Brain microvascular endothelial cell (primary cell): Measurements from ENCODE around the gene TBX20.
"Not testable (repeated sequence)": the region's sequence is repeated elsewhere in the genome, so short reads cannot be mapped to it uniquely, and the experiment has no call there.

Source experiments
- DNase-seq: peaks from one replicate; pipeline ENCODE4 v3.0.0-alpha.2; 2020
- H3K27ac ChIP-seq: fragments of 250-450 bp; sonication (Bioruptor Pico); 2 replicates; pipeline ENCODE4 v1.5.1; 2020; ENCODE audit warnings: mild to moderate bottlenecking, moderate library complexity
- H3K27me3 ChIP-seq: fragments of 250-450 bp; sonication (Bioruptor Pico); replicated peaks from 2 replicates; pipeline ENCODE4 v1.5.1; 2020; ENCODE audit warnings: mild to moderate bottlenecking
- H3K36me3 ChIP-seq: fragments of 250-450 bp; sonication (Bioruptor Pico); replicated peaks from 2 replicates; pipeline ENCODE4 v1.5.1; 2020; ENCODE audit warnings: mild to moderate bottlenecking
- H3K4me3 ChIP-seq: 2 replicates; pipeline ENCODE4 v1.5.1; 2011; ENCODE audit warnings: low read depth, mild to moderate bottlenecking, control low read depth, low read length, moderate library complexity
- CTCF ChIP-seq: IDR thresholded peaks from 2 replicates; pipeline ENCODE4 v1.5.1; 2011; ENCODE audit warnings: low read depth, mild to moderate bottlenecking, moderate library complexity, low read length, control low read depth, inconsistent platforms; ENCODE audit errors: missing control alignments
- in situ Hi-C: cut with HindIII; loops from 2 replicates; pipeline ENCODE4 v1.10.0; 2017; ENCODE audit warnings: low sequenced_read_pairs, low pct_ligation_motif_present

The TBX20 gene

GRCh38 chr7:35185908-35186731 is 67.8 kb downstream of the TBX20 start:
- peaks cover 15% of the 10 kb centered on the region for H3K27me3 ChIP-seq
- in situ Hi-C loops = no loop called here

DNA sequence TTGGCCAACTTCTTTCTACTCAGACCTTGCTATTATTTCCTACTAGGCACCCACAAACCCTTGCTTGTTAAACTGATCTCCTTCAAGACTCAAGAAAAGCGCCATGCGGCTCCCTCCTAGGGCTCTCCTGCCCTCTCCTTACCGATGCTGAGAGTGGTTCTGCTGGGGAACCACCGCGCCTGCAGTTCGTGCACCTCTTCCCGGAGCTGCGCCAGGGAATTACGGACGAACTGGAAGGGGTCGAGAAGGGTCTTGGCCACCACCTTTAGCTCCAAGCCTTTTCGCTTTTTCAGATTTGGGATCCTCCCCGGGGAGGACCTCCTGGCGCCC is 68.4 kb downstream of the TBX20 start:
- peak overlapping the region; percentile 54 for H3K4me3 ChIP-seq
- in situ Hi-C loops = not testable (repeated sequence)

More at GRCh38 chr7:35185908-35186731, 67.8 kb downstream of the TBX20 start:
- DNase-seq = peak; percentile 9
- Histone ChIP-seq H3K4me3 (peak overlapping the region; percentile 54), H3K27ac (no peak overlapping the region), H3K36me3 (no peaks in the 10 kb centered on the region)
- peak; percentile 27 for TF ChIP-seq CTCF

DNA sequence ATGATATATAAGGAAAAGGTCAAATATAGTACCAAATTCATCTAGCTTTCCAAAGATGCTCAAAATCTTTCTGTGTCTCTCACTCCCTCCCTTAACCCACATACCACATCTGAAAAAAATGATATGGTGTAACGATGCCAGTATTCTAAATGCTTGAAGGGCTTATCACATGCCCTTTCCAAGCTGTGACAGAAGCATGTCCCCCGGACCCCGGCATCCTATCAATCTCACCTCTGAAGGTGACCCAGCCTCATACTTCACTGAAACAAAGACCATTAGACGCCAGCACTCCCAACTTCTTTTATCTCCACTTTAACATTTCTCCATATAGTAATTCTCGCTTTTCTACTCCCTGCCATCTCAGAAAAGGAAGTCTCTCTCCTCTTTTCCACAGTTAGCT is 68.9 kb downstream of the TBX20 start:
- in situ Hi-C loops, H3K36me3 ChIP-seq, DNase-seq, H3K27ac ChIP-seq, H3K4me3 ChIP-seq: not testable (repeated sequence)
- H3K27me3 ChIP-seq = peaks cover 15% of the 10 kb centered on the region

More for the DNA sequence above, 68.4 kb downstream of the TBX20 start:
- H3K27ac ChIP-seq, H3K36me3 ChIP-seq, DNase-seq: not testable (repeated sequence)
- H3K27me3 ChIP-seq = peaks cover 15% of the 10 kb centered on the region

- H3K27me3 ChIP-seq = peaks cover 15% of the 10 kb centered on the region
- H3K4me3 ChIP-seq, in situ Hi-C loops, DNase-seq, H3K36me3 ChIP-seq, H3K27ac ChIP-seq: not testable (repeated sequence)
These were observed 69.9 kb downstream of the TBX20 start for GRCh38 chr7:35183873-35184503.

DNA sequence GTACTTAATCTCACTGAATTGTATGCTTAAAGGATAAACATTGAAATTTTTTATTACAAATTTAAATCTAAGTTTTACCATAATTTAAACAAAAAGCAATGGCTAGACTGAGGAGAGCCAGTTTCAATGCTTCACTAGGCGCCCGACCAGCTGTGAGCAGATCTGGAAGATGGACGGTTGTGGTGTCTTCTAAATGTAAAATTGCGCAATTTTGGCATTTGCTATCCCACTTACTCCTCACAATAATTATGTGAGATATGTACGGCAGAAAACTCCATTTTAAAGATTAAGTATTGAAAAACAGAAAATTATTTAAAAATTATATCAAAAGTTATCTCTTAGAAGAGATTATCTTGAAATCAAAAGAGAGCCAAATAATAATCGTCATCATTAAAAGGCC is 73.2 kb downstream of the TBX20 start:
- H3K27me3 ChIP-seq, DNase-seq, H3K36me3 ChIP-seq, H3K4me3 ChIP-seq, H3K27ac ChIP-seq, in situ Hi-C loops: not testable (repeated sequence)

DNA sequence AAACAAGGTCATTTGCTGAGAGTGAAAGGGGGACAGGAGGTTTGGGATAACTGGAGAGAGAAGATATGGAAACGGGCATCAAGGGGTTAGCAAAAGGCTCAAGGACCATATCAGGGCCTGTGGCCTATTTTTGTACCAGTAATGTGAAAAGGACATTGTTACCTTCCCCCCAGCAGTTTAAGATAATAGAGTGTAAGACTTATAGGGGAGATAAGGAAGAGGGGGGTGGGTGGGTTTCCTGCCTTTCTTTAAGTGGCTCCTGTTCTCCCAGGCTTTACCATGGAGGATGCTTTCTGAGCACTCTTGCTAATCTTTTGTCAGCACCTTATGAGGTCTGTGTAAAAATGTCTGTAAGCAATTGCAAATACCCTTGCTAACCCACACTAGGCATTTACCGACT is 80.7 kb downstream of the TBX20 start:
- H3K27me3 ChIP-seq, DNase-seq, H3K4me3 ChIP-seq, in situ Hi-C loops, H3K36me3 ChIP-seq, H3K27ac ChIP-seq: not testable (repeated sequence)

GRCh38 chr7:35172131-35172530 is 81.8 kb downstream of the TBX20 start:
- H3K36me3 ChIP-seq, H3K4me3 ChIP-seq, in situ Hi-C loops, DNase-seq, H3K27ac ChIP-seq, H3K27me3 ChIP-seq: not testable (repeated sequence)

- H3K36me3 ChIP-seq, DNase-seq, H3K27ac ChIP-seq, H3K27me3 ChIP-seq, H3K4me3 ChIP-seq, in situ Hi-C loops: not testable (repeated sequence)
These were observed 86.2 kb downstream of the TBX20 start for GRCh38 chr7:35167658-35168057.

DNA sequence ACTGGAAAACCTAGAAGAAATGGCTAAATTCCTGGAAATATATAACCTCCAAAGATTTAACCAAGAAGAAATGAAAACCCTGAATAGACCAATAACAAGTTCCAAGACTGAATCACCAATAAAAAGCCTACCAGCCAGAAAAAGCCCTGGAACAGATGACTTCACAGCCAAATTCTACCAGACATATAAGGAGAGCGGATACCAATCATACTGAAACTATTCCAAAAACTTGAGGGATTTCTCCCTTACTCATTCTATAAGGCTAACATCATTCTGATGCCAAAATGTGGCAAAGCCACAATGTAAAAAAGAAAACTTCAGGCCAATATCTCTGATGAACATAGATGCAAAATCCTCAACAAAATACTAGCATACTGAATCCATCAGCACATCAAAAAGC is 86.7 kb downstream of the TBX20 start:
- H3K27ac ChIP-seq, H3K36me3 ChIP-seq, H3K4me3 ChIP-seq, H3K27me3 ChIP-seq, in situ Hi-C loops: not testable (repeated sequence)
- DNase-seq = peak; percentile 47

DNA sequence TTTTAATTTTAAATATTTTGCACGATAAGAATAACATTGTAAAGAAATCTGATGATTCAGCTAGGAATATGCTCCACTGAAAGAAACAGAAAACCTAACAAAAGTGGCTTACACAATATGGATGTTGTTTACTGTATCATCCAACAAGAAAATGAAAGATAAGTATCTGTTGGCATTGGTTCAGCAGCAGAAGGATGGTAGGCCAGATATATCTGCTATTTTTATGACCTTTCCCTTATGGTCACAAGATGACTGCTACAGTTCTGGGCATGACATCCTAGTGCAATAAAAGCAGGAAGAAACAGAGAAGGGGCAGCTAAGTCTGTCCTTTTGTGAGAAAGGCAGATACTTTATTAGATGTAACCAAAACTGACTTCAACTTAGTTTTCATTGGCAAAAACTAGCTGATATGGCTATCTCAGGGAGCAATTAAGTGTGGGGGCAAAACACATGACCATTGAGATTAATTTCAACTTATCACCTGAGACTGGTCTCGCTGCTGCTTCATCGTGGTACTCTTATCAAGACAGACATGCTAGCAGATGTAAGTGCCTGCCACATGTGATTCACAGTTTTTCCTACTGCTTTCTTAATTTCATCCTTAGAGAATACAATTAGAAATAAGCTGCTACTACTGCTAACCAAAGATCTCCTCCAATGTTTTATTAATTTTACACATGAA is 92.7 kb downstream of the TBX20 start:
- H3K27ac ChIP-seq, H3K4me3 ChIP-seq, in situ Hi-C loops, DNase-seq, H3K36me3 ChIP-seq, H3K27me3 ChIP-seq: not testable (repeated sequence)
